NT2/D1 (cell line): ENCODE data around the gene MYO7A.
A peak's percentile ranks its signal among the peaks of the same experiment; 100 is the strongest.

ENCODE experiments used
- DNase-seq: peaks from one replicate; pipeline ENCODE4 v3.0.0-alpha.2; 2011; ENCODE audit warnings: low read depth, low spot score
- H3K27me3 ChIP-seq: 2 replicates; pipeline ENCODE4 v1.6.0; 2011; ENCODE audit warnings: mild to moderate bottlenecking; ENCODE audit not compliant: insufficient read length, insufficient read depth
- H3K36me3 ChIP-seq: 2 replicates; pipeline ENCODE4 v1.6.1; 2011; ENCODE audit warnings: mild to moderate bottlenecking, low read length, mixed read lengths; ENCODE audit not compliant: insufficient read depth, insufficient read length
- H3K4me1 ChIP-seq: 2 replicates; pipeline ENCODE4 v1.5.1; 2011; ENCODE audit not compliant: insufficient read depth, insufficient read length
- H3K4me3 ChIP-seq: 2 replicates; pipeline ENCODE4 v1.5.1; 2011; ENCODE audit warnings: low read depth; ENCODE audit not compliant: insufficient read length
- H3K9ac ChIP-seq: 2 replicates; pipeline ENCODE4 v1.6.0; 2011; ENCODE audit warnings: low read depth; ENCODE audit not compliant: insufficient read length
- H3K9me3 ChIP-seq: 2 replicates; pipeline ENCODE4 v1.5.1; 2011; ENCODE audit warnings: mild to moderate bottlenecking, low read length; ENCODE audit not compliant: insufficient read depth
- SUZ12 ChIP-seq: IDR thresholded peaks from 2 replicates; pipeline ENCODE4 v1.6.1; 2011; ENCODE audit not compliant: insufficient read length, insufficient read depth; ENCODE audit errors: extremely low read depth
- YY1 ChIP-seq: IDR thresholded peaks from 2 replicates; pipeline ENCODE4 v1.6.1; 2011; ENCODE audit not compliant: insufficient read length, insufficient read depth
- ZNF274 ChIP-seq: IDR thresholded peaks from 2 replicates; pipeline ENCODE4 v1.6.1; 2011; ENCODE audit warnings: mild to moderate bottlenecking, low read depth, low read length

Gene MYO7A

GRCh38 chr11:77167111-77167626 is 39.1 kb downstream of the MYO7A start:
- Histone ChIP-seq H3K9ac (no peak overlapping the region), H3K36me3 (no peaks in the 10 kb centered on the region), H3K9me3 (no peaks in the 10 kb centered on the region), H3K4me1 (peaks cover 19% of the 10 kb centered on the region), H3K4me3 (no peak overlapping the region), H3K27me3 (no peaks in the 10 kb centered on the region)
- no peak for DNase-seq
- TF ChIP-seq YY1: no peak
- TF ChIP-seq SUZ12: no peak
- no peak for TF ChIP-seq ZNF274

GRCh38 chr11:77167791-77168190 is 39.7 kb downstream of the MYO7A start:
- H3K4me1 ChIP-seq: peaks cover 25% of the 10 kb centered on the region
- no peaks in the 10 kb centered on the region for H3K36me3 ChIP-seq
- no peaks in the 10 kb centered on the region for H3K27me3 ChIP-seq
- DNase-seq: no peak
- no peak overlapping the region for H3K9ac ChIP-seq
- no peak overlapping the region for H3K4me3 ChIP-seq
- no peaks in the 10 kb centered on the region for H3K9me3 ChIP-seq
- no peak for TF ChIP-seq SUZ12
- no peak for TF ChIP-seq YY1
- TF ChIP-seq ZNF274: no peak

GRCh38 chr11:77170107-77170506 is 42.1 kb downstream of the MYO7A start:
- Histone ChIP-seq H3K9me3 (no peaks in the 10 kb centered on the region), H3K27me3 (no peaks in the 10 kb centered on the region), H3K4me1 (peaks cover 32% of the 10 kb centered on the region), H3K36me3 (no peaks in the 10 kb centered on the region), H3K4me3 (no peak overlapping the region), H3K9ac (no peak overlapping the region)
- TF ChIP-seq YY1 (no peak), SUZ12 (no peak), ZNF274 (no peak)
- peak; percentile 66 for DNase-seq

- no peak overlapping the region for H3K4me3 ChIP-seq
- no peak overlapping the region for H3K9ac ChIP-seq
- no peaks in the 10 kb centered on the region for H3K27me3 ChIP-seq
- H3K4me1 ChIP-seq: peaks cover 42% of the 10 kb centered on the region
- H3K36me3 ChIP-seq: no peaks in the 10 kb centered on the region
- TF ChIP-seq ZNF274: no peak
- no peak for TF ChIP-seq SUZ12
- no peak for TF ChIP-seq YY1
- no peaks in the 10 kb centered on the region for H3K9me3 ChIP-seq
- no peak for DNase-seq
Observed at GRCh38 chr11:77171254-77171653, 43.2 kb downstream of the MYO7A start.

GRCh38 chr11:77171885-77172665 is 44.0 kb downstream of the MYO7A start:
- TF ChIP-seq YY1: no peak
- no peak for TF ChIP-seq SUZ12
- TF ChIP-seq ZNF274: no peak
- H3K27me3 ChIP-seq: no peaks in the 10 kb centered on the region
- H3K4me3 ChIP-seq: no peak overlapping the region
- peaks cover 44% of the 10 kb centered on the region for H3K4me1 ChIP-seq
- peak; percentile 86 for DNase-seq
- peak overlapping the region; percentile 0 for H3K9ac ChIP-seq
- H3K36me3 ChIP-seq: no peaks in the 10 kb centered on the region
- no peaks in the 10 kb centered on the region for H3K9me3 ChIP-seq

- no peak for DNase-seq
- H3K9ac ChIP-seq: peak overlapping the region; percentile 0
- no peaks in the 10 kb centered on the region for H3K36me3 ChIP-seq
- H3K4me3 ChIP-seq: no peak overlapping the region
- H3K4me1 ChIP-seq: peaks cover 41% of the 10 kb centered on the region
- TF ChIP-seq SUZ12 (no peak), ZNF274 (no peak), YY1 (no peak)
- no peaks in the 10 kb centered on the region for H3K9me3 ChIP-seq
- no peaks in the 10 kb centered on the region for H3K27me3 ChIP-seq
Observed at GRCh38 chr11:77172666-77172982, 44.6 kb downstream of the MYO7A start.

GRCh38 chr11:77173494-77173893 is 45.4 kb downstream of the MYO7A start:
- no peak for DNase-seq
- H3K4me1 ChIP-seq: peaks cover 38% of the 10 kb centered on the region
- no peak overlapping the region for H3K4me3 ChIP-seq
- no peaks in the 10 kb centered on the region for H3K36me3 ChIP-seq
- H3K27me3 ChIP-seq: no peaks in the 10 kb centered on the region
- peak overlapping the region; percentile 21 for H3K9ac ChIP-seq
- TF ChIP-seq YY1: no peak
- TF ChIP-seq ZNF274: no peak
- no peak for TF ChIP-seq SUZ12
- H3K9me3 ChIP-seq: no peaks in the 10 kb centered on the region
